ENCODE results near the gene NUDT5.

The NUDT5 gene

DNA sequence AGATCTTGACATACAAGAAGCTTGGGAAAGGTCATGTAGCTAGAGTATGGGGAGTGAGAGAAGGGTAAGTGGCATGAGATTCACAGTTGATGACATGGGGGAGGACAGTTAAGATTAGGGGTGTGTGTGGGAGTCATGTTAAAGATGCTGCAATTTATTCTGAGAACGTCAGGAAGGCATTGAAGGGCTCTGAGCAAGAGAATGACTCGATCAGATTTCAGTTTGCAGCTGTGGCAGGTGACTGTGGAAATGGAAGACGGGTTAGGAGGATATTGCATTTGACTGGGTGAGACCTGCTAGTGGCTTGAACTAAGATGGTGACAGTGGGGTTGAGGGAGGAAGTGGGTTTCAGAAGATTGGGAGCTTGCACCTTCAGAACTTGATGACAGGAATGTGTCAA is 5.9 kb upstream of the NUDT5 start:
- Histone ChIP-seq H3K9me3 (ENCODE audit: insufficient read depth, low read depth, low read length) (no peaks in the 10 kb centered on the region), H3K36me3 (ENCODE audit: insufficient read depth, low read length) (peaks cover 77% of the 10 kb centered on the region), H3K9ac (ENCODE audit: low read depth, low read length) (no peak overlapping the region), H3K27me3 (ENCODE audit: insufficient read depth, low read length) (no peaks in the 10 kb centered on the region), H3K4me1 (ENCODE audit: insufficient read depth, low read length) (no peaks in the 10 kb centered on the region), H3K27ac (ENCODE audit: low read depth, low read length) (no peak overlapping the region), H3K4me3 (ENCODE audit: low read length) (no peak overlapping the region)
- 86% methylated on average over 3 of the region's 3 CpGs for WGBS

- no peak overlapping the region for H3K27ac ChIP-seq (ENCODE audit: low read depth, low read length)
- H3K9me3 ChIP-seq (ENCODE audit: insufficient read depth, low read depth, low read length) = no peaks in the 10 kb centered on the region
- H3K4me3 ChIP-seq (ENCODE audit: low read length) = no peak overlapping the region
- H3K9ac ChIP-seq (ENCODE audit: low read depth, low read length) = no peak overlapping the region
- peaks cover 70% of the 10 kb centered on the region for H3K36me3 ChIP-seq (ENCODE audit: insufficient read depth, low read length)
- no peaks in the 10 kb centered on the region for H3K4me1 ChIP-seq (ENCODE audit: insufficient read depth, low read length)
- H3K27me3 ChIP-seq (ENCODE audit: insufficient read depth, low read length) = no peaks in the 10 kb centered on the region
- 96% methylated on average over 5 of the region's 5 CpGs for WGBS
These were observed 5.2 kb upstream of the NUDT5 start for GRCh38 chr10:12200850-12201249.

DNA sequence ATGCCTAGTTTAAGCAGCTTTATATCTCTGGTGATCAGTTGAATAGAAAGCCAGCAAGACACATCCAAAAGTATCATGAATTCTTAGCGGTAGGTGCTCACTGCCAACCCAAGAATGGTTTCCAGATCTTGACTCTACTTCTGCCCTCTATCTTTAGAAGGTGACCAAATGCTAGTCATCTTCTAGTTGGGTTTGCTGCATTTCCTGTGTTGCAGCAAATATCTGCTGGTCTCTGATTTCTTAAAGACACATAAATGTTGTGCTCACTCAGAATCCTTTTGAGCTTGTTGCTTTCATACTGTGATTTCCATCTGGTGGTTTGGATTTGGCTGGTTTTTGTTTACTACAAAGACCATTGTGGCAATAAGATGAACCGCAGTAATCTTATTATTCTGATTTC is 2.5 kb upstream of the NUDT5 start:
- no peak overlapping the region for H3K27ac ChIP-seq (ENCODE audit: low read depth, low read length)
- peaks cover 6% of the 10 kb centered on the region; the same call in 1 of the 2 replicates for H3K4me1 ChIP-seq (ENCODE audit: insufficient read depth, low read length)
- H3K9me3 ChIP-seq (ENCODE audit: insufficient read depth, low read depth, low read length) = no peaks in the 10 kb centered on the region
- H3K4me3 ChIP-seq (ENCODE audit: low read length) = no peak overlapping the region; the same call in 1 of the 2 replicates
- H3K27me3 ChIP-seq (ENCODE audit: insufficient read depth, low read length) = no peaks in the 10 kb centered on the region
- H3K36me3 ChIP-seq (ENCODE audit: insufficient read depth, low read length) = peaks cover 50% of the 10 kb centered on the region
- WGBS = 95% methylated on average over 1 of the region's 2 CpGs
- H3K9ac ChIP-seq (ENCODE audit: low read depth, low read length) = no peak overlapping the region

DNA sequence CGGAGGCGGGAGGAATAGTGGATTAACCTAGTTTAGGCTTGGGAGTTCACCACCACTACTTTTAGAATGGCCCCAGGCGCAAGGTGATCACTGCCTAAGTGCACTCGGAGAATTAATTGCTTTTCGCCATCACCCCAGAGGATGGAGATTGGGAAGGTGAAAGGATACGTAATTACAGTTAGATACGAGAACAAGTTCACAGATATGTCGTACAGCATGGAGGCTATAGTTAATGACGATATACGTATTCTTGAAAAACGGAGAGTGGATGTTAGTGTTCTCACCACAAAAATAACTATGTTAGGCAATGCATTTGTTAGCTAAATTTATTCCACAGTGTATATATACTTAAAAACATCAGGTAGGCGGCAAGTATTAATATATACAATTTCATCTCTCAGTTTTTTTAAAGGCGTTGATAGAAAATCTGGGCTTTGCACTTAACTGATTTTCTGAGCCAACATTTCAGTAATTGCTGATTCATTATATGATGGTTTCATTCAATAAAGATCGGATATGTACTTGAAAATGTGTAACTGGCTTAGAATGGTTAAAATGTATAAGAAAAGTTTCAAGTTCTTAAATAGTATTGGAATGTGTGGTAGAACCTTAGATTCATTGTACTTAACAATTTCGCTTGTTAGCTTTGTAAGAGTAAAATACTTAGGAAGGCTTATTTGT is 980 bp upstream of the NUDT5 start:
- WGBS = 15% methylated on average over 14 of the region's 15 CpGs
- no peaks in the 10 kb centered on the region for H3K9me3 ChIP-seq (ENCODE audit: insufficient read depth, low read depth, low read length)

DNA sequence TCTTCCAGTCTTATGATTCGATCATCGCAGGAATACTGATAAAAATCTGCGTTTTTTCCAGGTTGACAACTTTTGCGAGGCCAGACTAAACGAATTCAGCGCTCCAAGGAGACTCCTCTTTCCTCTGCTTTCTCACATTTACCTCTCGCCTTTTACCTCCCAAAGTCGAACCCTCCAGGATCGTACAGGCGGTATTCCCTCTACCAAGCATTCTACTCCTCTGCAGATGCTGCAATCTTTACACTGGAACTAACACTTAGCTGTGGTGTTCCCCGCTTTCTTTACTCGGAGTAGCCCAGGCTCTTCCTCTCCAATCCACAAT is 449 bp downstream of the NUDT5 start:
- Histone ChIP-seq H3K9ac (ENCODE audit: low read depth, low read length) (peak overlapping the region; percentile 91), H3K27me3 (ENCODE audit: insufficient read depth, low read length) (no peaks in the 10 kb centered on the region), H3K9me3 (ENCODE audit: insufficient read depth, low read depth, low read length) (no peaks in the 10 kb centered on the region), H3K4me1 (ENCODE audit: insufficient read depth, low read length) (peaks cover 6% of the 10 kb centered on the region; the same call in 1 of the 2 replicates), H3K36me3 (ENCODE audit: insufficient read depth, low read length) (peaks cover 34% of the 10 kb centered on the region), H3K4me3 (ENCODE audit: low read length) (peak overlapping the region; percentile 87), H3K27ac (ENCODE audit: low read depth, low read length) (peak overlapping the region; percentile 93)
- WGBS = 1% methylated on average over 12 of the region's 12 CpGs

More for the DNA sequence above, 980 bp upstream of the NUDT5 start:
- peaks cover 45% of the 10 kb centered on the region for H3K36me3 ChIP-seq (ENCODE audit: insufficient read depth, low read length)
- no peaks in the 10 kb centered on the region for H3K27me3 ChIP-seq (ENCODE audit: insufficient read depth, low read length)
- peak overlapping the region; percentile 91 for H3K9ac ChIP-seq (ENCODE audit: low read depth, low read length)
- H3K27ac ChIP-seq (ENCODE audit: low read depth, low read length) = peak overlapping the region; percentile 93
- peaks cover 6% of the 10 kb centered on the region; the same call in 1 of the 2 replicates for H3K4me1 ChIP-seq (ENCODE audit: insufficient read depth, low read length)
- peak overlapping the region; percentile 87 for H3K4me3 ChIP-seq (ENCODE audit: low read length)

DNA sequence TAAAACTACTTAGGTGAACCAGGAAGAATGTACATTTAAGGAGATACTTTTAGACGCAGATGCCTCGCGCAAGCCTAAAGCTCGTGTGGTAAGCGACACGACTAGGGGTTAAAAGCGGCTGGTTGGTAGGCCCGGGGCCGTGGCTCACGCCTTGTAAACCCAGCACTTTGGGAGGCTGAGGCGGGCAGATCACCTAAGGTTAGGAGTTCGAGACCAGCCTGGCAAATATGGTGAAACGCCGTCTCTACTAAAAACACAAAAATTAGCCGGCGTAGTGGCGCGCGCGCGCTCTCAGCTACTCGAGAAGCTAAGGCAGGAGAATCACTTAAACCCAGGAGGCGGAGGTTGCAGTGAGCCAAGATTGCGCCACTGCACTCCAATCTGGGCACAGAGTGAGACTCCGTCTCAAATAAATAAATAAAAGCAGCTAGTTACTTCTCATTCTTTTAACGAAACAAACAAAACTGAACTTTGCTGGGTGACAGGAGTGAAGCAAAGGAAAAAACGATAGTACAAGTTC is 879 bp downstream of the NUDT5 start:
- Histone ChIP-seq H3K4me1 (ENCODE audit: insufficient read depth, low read length) (peaks cover 6% of the 10 kb centered on the region; the same call in 1 of the 2 replicates), H3K9ac (ENCODE audit: low read depth, low read length) (peak overlapping the region; percentile 91), H3K9me3 (ENCODE audit: insufficient read depth, low read depth, low read length) (no peaks in the 10 kb centered on the region), H3K27ac (ENCODE audit: low read depth, low read length) (no peak overlapping the region), H3K27me3 (ENCODE audit: insufficient read depth, low read length) (no peaks in the 10 kb centered on the region), H3K4me3 (ENCODE audit: low read length) (peak overlapping the region; percentile 87), H3K36me3 (ENCODE audit: insufficient read depth, low read length) (peaks cover 33% of the 10 kb centered on the region)
- WGBS = 5% methylated on average over 27 of the region's 27 CpGs

DNA sequence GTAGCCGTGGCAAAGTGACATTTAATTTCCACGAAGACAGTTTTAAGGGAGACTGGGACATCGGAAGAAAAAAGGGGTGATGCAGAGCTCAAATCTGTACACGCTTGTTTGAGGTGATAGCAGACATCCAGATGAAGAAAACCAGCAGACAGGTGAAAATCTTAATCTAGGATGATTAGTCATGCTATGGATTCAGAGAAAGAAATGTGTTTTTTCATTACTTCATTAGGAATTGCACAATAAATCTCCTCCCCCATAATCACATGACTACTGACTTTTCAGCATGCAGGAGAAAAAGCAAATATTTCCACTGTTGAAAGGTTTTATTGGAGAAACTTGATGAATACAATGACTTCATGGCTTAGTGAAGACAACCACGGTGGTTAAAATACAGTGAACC is 2.5 kb downstream of the NUDT5 start:
- peaks cover 6% of the 10 kb centered on the region; the same call in 1 of the 2 replicates for H3K4me1 ChIP-seq (ENCODE audit: insufficient read depth, low read length)
- H3K9ac ChIP-seq (ENCODE audit: low read depth, low read length) = no peak overlapping the region
- no peak overlapping the region for H3K27ac ChIP-seq (ENCODE audit: low read depth, low read length)
- no peak overlapping the region for H3K4me3 ChIP-seq (ENCODE audit: low read length)
- 90% methylated on average over 5 of the region's 5 CpGs for WGBS
- no peaks in the 10 kb centered on the region for H3K27me3 ChIP-seq (ENCODE audit: insufficient read depth, low read length)
- no peaks in the 10 kb centered on the region for H3K9me3 ChIP-seq (ENCODE audit: insufficient read depth, low read depth, low read length)
- peaks cover 18% of the 10 kb centered on the region for H3K36me3 ChIP-seq (ENCODE audit: insufficient read depth, low read length)

DNA sequence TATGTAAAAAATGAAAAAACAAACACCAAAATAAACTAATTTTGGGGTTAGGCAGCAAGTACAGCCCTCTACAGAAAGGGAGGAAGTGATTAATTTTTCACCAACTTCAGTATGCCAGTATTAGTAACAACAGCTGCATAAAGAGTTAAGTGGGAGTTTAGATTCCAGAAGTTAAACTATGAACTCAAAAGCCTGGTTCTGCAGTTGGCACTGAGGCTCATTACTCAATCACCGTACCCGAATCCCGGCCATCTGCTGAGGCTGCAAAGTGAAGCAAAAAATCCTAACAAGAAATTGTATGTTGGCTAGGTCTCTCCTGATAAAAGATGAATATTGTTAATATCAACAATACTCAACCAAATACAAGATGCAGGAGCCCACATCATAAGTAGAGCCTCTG is 4.0 kb downstream of the NUDT5 start:
- Histone ChIP-seq H3K27me3 (ENCODE audit: insufficient read depth, low read length) (no peaks in the 10 kb centered on the region), H3K4me1 (ENCODE audit: insufficient read depth, low read length) (peaks cover 6% of the 10 kb centered on the region; the same call in 1 of the 2 replicates), H3K27ac (ENCODE audit: low read depth, low read length) (no peak overlapping the region), H3K9me3 (ENCODE audit: insufficient read depth, low read depth, low read length) (no peaks in the 10 kb centered on the region), H3K9ac (ENCODE audit: low read depth, low read length) (no peak overlapping the region), H3K36me3 (ENCODE audit: insufficient read depth, low read length) (peaks cover 28% of the 10 kb centered on the region), H3K4me3 (ENCODE audit: low read length) (no peak overlapping the region)
- WGBS = 97% methylated on average over 3 of the region's 3 CpGs

GRCh38 chr10:12189426-12189825 is 6.3 kb downstream of the NUDT5 start:
- Histone ChIP-seq H3K27ac (ENCODE audit: low read depth, low read length) (no peak overlapping the region), H3K9me3 (ENCODE audit: insufficient read depth, low read depth, low read length) (no peaks in the 10 kb centered on the region), H3K27me3 (ENCODE audit: insufficient read depth, low read length) (no peaks in the 10 kb centered on the region), H3K36me3 (ENCODE audit: insufficient read depth, low read length) (peaks cover 50% of the 10 kb centered on the region), H3K4me1 (ENCODE audit: insufficient read depth, low read length) (peaks cover 4% of the 10 kb centered on the region; the same call in 1 of the 2 replicates), H3K9ac (ENCODE audit: low read depth, low read length) (no peak overlapping the region), H3K4me3 (ENCODE audit: low read length) (no peak overlapping the region)
- 96% methylated on average over 9 of the region's 10 CpGs for WGBS

- Histone ChIP-seq H3K4me3 (ENCODE audit: low read length) (no peak overlapping the region), H3K9ac (ENCODE audit: low read depth, low read length) (no peak overlapping the region), H3K36me3 (ENCODE audit: insufficient read depth, low read length) (peaks cover 56% of the 10 kb centered on the region), H3K9me3 (ENCODE audit: insufficient read depth, low read depth, low read length) (no peaks in the 10 kb centered on the region), H3K27me3 (ENCODE audit: insufficient read depth, low read length) (no peaks in the 10 kb centered on the region), H3K27ac (ENCODE audit: low read depth, low read length) (no peak overlapping the region), H3K4me1 (ENCODE audit: insufficient read depth, low read length) (no peaks in the 10 kb centered on the region)
- WGBS = 86% methylated on average over 4 of the region's 6 CpGs
These were observed 7.0 kb downstream of the NUDT5 start for GRCh38 chr10:12188656-12189055.

GRCh38 chr10:12187321-12187905 is 8.3 kb downstream of the NUDT5 start:
- Histone ChIP-seq H3K4me3 (ENCODE audit: low read length) (no peak overlapping the region), H3K36me3 (ENCODE audit: insufficient read depth, low read length) (peaks cover 57% of the 10 kb centered on the region), H3K9ac (ENCODE audit: low read depth, low read length) (no peak overlapping the region), H3K27me3 (ENCODE audit: insufficient read depth, low read length) (no peaks in the 10 kb centered on the region), H3K9me3 (ENCODE audit: insufficient read depth, low read depth, low read length) (no peaks in the 10 kb centered on the region), H3K27ac (ENCODE audit: low read depth, low read length) (no peak overlapping the region), H3K4me1 (ENCODE audit: insufficient read depth, low read length) (no peaks in the 10 kb centered on the region)
- 86% methylated on average over 2 of the region's 5 CpGs for WGBS
